ENCODE results near the gene RALBP1.

DNA sequence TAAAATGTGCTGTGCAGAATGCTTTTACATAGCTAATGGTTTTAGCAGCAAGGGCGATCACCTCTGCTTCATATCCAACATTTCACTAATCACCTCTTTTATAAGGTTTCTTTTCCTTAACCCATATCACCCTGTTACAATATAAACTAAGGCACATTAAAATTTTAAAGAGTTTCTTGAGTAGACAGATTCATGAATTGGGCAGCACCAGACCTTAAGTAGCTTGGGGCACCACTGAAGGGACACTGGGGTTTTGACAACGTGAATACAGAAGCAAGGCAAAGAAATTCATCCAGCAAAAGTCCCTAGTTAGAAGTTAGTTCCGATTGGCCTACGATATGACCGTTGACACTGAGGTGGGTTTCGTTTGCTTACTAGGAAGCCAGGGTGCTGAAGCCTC, 44.0 kb upstream of the RALBP1 start:
- no peak for TF ChIP-seq POLR2AphosphoS5 (IDR thresholded peaks at IDR 0.05; ENCODE audit: control insufficient read depth, insufficient read depth, low read depth, low read length)
- TF ChIP-seq RAD21 (CRISPR knock-in tag; conservative IDR thresholded peaks at IDR 0.05 in 1 of 2, IDR thresholded peaks at IDR 0.05 in 1 of 2), result no peak

Measured in K562 (cell line).